HepG2 (cell line): ENCODE measurements around the gene CNOT2. TPM values are rescaled to one million over a fixed set of nuclear protein-coding genes. Genes with fewer than 3 reads are reported as not detected.

Source experiments
- TBP ChIP-seq: sonication (generic); formaldehyde crosslinking; IDR thresholded peaks from 2 replicates; pipeline ENCODE4 v1.5.0; 2020; ENCODE audit warnings: missing genetic modification reagents
- ZBTB20 ChIP-seq: sonication (generic); formaldehyde crosslinking; IDR thresholded peaks from 2 replicates; pipeline ENCODE4 v1.8.1; 2023; ENCODE audit warnings: missing genetic modification reagents, low read depth, mild to moderate bottlenecking, borderline replicate concordance
- ZNF12 ChIP-seq: sonication (generic); formaldehyde crosslinking; IDR thresholded peaks from 2 replicates; pipeline ENCODE4 v1.5.0; 2020; ENCODE audit warnings: missing genetic modification reagents
- ZNF337 ChIP-seq: sonication (generic); formaldehyde crosslinking; IDR thresholded peaks from 2 replicates; pipeline ENCODE4 v1.5.1; 2020; ENCODE audit warnings: missing genetic modification reagents, low read depth, mild to moderate bottlenecking, borderline replicate concordance
- ZNF367 ChIP-seq: sonication (generic); formaldehyde crosslinking; IDR thresholded peaks from 2 replicates; pipeline ENCODE4 v1.4.0; 2020; ENCODE audit warnings: missing genetic modification reagents, borderline replicate concordance
- ZNF629 ChIP-seq: sonication (generic); formaldehyde crosslinking; conservative IDR thresholded peaks from 2 replicates; pipeline ENCODE4 v1.5.0; 2020; ENCODE audit warnings: missing genetic modification reagents
- ZNF709 ChIP-seq: sonication (generic); formaldehyde crosslinking; IDR thresholded peaks from 2 replicates; pipeline ENCODE4 v1.5.0; 2020; ENCODE audit warnings: mild to moderate bottlenecking, missing genetic modification reagents
- polyA plus RNA-seq, 8 experiments: library from polyadenylated mRNA; depleted of rRNA in 3 of 8; stranded (reverse) in 7 of 8; unstranded in 1 of 8; fragments of >200 nt; fragmentation: Illumina TruSeq in 4 of 8; extraction: Trizol in 4 of 8; gene quantifications; 2 replicates each; pipeline versions ENCODE4 v1.2.1 to v1.2.3, GENCODE V29; 2011 to 2016; ENCODE audit warnings: low read depth in 4 of 8, missing spikeins in 1 of 8, mixed read lengths in 1 of 8; ENCODE audit not compliant: insufficient read depth in 1 of 8
- total RNA-seq, 5 experiments: library from RNA; depleted of rRNA; stranded (reverse); fragments of >200 nt; fragmentation: Illumina TruSeq; extraction: Trizol; gene quantifications; 2 replicates each; pipeline ENCODE4 v1.2.3, GENCODE V29; 2016; ENCODE audit warnings: low read depth in 1 of 5
- TF ChIP-seq, protein P1 (sequence below): sonication (generic); formaldehyde crosslinking; IDR thresholded peaks from 2 replicates; pipeline ENCODE4 v1.4.0; 2020; ENCODE audit warnings: low read depth, missing genetic modification reagents
- TF ChIP-seq, protein P2 (sequence below): sonication (generic); formaldehyde crosslinking; IDR thresholded peaks from one replicate; pipeline ENCODE4 v1.5.1; 2020; ENCODE audit warnings: mild to moderate bottlenecking, missing genetic modification reagents; ENCODE audit errors: not compliant biosample characterization
- TF ChIP-seq, protein P3 (sequence below): sonication (generic); formaldehyde crosslinking; IDR thresholded peaks from 2 replicates; pipeline ENCODE4 v1.4.0; 2020; ENCODE audit warnings: missing genetic modification reagents

The CNOT2 gene
- total and polyA plus RNA-seq, 2 of the 13 experiments (the other 11 are each of a cell fraction or from before 2014, with no cell fraction given) = 54.5 to 76.6 TPM

DNA sequence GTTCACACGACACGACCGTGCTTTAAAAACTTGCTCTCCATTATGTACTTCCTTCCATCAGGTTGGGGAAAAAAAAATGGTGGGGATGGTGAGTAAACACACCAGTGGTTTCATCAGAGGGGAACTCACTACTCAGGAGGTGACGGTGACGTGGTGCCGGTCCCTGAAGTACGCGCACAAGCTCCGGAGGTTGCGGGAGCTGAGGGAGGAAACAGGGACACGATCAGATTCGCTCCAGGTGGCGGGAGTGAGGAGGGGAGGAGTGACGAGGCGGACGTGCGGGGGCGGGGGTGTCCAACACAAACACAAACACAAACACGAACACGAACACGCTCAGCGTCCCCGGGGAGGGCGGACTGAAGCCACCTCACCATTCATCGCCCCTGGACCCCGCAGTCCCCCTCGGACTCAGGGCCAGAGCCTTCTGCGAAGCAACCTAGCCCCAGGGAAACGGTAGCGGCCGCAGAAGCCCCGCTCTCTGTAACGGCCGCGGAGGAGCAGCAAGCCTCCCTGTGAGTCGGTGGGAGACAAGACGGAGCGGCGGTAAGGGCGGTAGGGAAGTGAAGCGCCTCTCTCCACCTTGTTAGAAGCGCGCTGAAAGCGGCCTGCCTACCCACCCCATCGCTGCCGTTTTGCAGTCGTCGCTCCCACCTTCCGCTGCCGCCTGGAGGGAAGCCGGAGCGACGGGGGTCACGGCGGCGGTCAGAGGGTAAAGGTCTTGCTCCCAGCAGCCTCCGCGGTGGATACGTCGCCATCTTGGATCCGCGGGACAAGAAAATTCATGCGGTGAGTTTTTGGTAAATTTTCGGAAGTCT is at the start of gene CNOT2 (continued):
- no peak for TF ChIP-seq TBP (CRISPR knock-in tag)
- no peak for TF ChIP-seq ZNF337 (CRISPR knock-in tag)
- TF ChIP-seq ZBTB20 (CRISPR knock-in tag) = no peak
- TF ChIP-seq, protein P1, sequence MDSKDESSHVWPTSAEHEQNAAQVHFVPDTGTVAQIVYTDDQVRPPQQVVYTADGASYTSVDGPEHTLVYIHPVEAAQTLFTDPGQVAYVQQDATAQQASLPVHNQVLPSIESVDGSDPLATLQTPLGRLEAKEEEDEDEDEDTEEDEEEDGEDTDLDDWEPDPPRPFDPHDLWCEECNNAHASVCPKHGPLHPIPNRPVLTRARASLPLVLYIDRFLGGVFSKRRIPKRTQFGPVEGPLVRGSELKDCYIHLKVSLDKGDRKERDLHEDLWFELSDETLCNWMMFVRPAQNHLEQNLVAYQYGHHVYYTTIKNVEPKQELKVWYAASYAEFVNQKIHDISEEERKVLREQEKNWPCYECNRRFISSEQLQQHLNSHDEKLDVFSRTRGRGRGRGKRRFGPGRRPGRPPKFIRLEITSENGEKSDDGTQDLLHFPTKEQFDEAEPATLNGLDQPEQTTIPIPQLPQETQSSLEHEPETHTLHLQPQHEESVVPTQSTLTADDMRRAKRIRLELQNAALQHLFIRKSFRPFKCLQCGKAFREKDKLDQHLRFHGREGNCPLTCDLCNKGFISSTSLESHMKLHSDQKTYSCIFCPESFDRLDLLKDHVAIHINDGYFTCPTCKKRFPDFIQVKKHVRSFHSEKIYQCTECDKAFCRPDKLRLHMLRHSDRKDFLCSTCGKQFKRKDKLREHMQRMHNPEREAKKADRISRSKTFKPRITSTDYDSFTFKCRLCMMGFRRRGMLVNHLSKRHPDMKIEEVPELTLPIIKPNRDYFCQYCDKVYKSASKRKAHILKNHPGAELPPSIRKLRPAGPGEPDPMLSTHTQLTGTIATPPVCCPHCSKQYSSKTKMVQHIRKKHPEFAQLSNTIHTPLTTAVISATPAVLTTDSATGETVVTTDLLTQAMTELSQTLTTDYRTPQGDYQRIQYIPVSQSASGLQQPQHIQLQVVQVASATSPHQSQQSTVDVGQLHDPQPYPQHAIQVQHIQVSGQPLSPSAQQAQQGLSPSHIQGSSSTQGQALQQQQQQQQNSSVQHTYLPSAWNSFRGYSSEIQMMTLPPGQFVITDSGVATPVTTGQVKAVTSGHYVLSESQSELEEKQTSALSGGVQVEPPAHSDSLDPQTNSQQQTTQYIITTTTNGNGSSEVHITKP (CRISPR knock-in tag) = peak; percentile 26; the same call in 1 of the 2 replicates
- TF ChIP-seq, protein P2, sequence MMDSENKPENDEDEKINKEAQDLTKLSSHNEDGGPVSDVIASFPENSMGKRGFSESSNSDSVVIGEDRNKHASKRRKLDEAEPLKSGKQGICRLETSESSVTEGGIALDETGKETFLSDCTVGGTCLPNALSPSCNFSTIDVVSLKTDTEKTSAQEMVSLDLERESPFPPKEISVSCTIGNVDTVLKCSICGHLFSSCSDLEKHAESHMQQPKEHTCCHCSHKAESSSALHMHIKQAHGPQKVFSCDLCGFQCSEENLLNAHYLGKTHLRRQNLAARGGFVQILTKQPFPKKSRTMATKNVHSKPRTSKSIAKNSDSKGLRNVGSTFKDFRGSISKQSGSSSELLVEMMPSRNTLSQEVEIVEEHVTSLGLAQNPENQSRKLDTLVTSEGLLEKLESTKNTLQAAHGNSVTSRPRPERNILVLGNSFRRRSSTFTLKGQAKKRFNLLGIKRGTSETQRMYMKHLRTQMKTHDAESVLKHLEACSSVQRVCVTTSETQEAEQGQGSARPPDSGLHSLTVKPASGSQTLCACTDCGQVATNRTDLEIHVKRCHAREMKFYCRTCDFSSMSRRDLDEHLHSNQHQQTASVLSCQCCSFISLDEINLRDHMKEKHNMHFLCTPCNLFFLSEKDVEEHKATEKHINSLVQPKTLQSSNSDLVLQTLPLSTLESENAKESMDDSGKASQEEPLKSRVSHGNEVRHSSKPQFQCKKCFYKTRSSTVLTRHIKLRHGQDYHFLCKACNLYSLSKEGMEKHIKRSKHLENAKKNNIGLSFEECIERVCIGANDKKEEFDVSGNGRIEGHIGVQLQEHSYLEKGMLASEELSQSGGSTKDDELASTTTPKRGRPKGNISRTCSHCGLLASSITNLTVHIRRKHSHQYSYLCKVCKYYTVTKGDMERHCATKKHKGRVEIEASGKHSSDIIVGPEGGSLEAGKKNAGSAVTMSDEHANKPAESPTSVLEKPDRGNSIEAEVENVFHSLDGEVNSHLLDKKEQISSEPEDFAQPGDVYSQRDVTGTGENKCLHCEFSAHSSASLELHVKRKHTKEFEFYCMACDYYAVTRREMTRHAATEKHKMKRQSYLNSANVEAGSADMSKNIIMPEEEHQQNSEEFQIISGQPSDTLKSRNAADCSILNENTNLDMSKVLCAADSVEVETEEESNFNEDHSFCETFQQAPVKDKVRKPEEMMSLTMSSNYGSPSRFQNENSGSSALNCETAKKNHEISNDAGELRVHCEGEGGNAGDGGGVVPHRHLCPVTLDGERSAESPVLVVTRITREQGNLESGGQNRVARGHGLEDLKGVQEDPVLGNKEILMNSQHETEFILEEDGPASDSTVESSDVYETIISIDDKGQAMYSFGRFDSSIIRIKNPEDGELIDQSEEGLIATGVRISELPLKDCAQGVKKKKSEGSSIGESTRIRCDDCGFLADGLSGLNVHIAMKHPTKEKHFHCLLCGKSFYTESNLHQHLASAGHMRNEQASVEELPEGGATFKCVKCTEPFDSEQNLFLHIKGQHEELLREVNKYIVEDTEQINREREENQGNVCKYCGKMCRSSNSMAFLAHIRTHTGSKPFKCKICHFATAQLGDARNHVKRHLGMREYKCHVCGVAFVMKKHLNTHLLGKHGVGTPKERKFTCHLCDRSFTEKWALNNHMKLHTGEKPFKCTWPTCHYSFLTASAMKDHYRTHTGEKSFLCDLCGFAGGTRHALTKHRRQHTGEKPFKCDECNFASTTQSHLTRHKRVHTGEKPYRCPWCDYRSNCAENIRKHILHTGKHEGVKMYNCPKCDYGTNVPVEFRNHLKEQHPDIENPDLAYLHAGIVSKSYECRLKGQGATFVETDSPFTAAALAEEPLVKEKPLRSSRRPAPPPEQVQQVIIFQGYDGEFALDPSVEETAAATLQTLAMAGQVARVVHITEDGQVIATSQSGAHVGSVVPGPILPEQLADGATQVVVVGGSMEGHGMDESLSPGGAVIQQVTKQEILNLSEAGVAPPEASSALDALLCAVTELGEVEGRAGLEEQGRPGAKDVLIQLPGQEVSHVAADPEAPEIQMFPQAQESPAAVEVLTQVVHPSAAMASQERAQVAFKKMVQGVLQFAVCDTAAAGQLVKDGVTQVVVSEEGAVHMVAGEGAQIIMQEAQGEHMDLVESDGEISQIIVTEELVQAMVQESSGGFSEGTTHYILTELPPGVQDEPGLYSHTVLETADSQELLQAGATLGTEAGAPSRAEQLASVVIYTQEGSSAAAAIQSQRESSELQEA (CRISPR knock-in tag) = peak; percentile 55
- TF ChIP-seq ZNF12 = no peak
- TF ChIP-seq ZNF709 (CRISPR knock-in tag) = no peak; the same call in none of the 2 replicates
- TF ChIP-seq ZNF367 = no peak
- no peak for TF ChIP-seq ZNF629 (CRISPR knock-in tag)
- TF ChIP-seq, protein P3, sequence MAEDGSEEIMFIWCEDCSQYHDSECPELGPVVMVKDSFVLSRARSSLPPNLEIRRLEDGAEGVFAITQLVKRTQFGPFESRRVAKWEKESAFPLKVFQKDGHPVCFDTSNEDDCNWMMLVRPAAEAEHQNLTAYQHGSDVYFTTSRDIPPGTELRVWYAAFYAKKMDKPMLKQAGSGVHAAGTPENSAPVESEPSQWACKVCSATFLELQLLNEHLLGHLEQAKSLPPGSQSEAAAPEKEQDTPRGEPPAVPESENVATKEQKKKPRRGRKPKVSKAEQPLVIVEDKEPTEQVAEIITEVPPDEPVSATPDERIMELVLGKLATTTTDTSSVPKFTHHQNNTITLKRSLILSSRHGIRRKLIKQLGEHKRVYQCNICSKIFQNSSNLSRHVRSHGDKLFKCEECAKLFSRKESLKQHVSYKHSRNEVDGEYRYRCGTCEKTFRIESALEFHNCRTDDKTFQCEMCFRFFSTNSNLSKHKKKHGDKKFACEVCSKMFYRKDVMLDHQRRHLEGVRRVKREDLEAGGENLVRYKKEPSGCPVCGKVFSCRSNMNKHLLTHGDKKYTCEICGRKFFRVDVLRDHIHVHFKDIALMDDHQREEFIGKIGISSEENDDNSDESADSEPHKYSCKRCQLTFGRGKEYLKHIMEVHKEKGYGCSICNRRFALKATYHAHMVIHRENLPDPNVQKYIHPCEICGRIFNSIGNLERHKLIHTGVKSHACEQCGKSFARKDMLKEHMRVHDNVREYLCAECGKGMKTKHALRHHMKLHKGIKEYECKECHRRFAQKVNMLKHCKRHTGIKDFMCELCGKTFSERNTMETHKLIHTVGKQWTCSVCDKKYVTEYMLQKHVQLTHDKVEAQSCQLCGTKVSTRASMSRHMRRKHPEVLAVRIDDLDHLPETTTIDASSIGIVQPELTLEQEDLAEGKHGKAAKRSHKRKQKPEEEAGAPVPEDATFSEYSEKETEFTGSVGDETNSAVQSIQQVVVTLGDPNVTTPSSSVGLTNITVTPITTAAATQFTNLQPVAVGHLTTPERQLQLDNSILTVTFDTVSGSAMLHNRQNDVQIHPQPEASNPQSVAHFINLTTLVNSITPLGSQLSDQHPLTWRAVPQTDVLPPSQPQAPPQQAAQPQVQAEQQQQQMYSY (CRISPR knock-in tag) = no peak
